ENCODE results near the gene NEURL2. TPM values are rescaled to one million over a fixed set of nuclear protein-coding genes. Genes with fewer than 3 reads are reported as not detected.
A peak's percentile ranks its signal among the peaks of the same experiment; 100 is the strongest.

The NEURL2 gene
- polyA plus RNA-seq, 3 donors, result 0.14 to 1.1 TPM; not detected in 1

GRCh38 chr20:45880988-45881788 lies 9.8 kb downstream of the NEURL2 start, which contains the start of gene ZSWIM1:
ZSWIM1 (plus strand) TSS chr20:45881227; CDS start chr20:45882593, 1,366 bp downstream.
- peaks cover 42 to 47% of the 10 kb centered on the region in 2 donors for H3K36me3 Mint-ChIP-seq
- peaks cover 28 to 39% of the 10 kb centered on the region in 2 donors for H3K4me1 ChIP-seq (ENCODE audit: control insufficient read depth in 1 of 2, insufficient read depth in 2 of 2, low read length in 2 of 2)
- H4K20me1 ChIP-seq (ENCODE audit: insufficient read depth, low read length), result peaks cover 4% of the 10 kb centered on the region
- peak within 1 kb of the TSS; percentile 76 to 95 for H3K27ac ChIP-seq (ENCODE audit: low read depth in 1 of 2, low read length in 2 of 2)
- H3K27ac Mint-ChIP-seq, result peak within 1 kb of the TSS; percentile 96 to 98 (median 98)
- H3K9me3 ChIP-seq (replicated peaks in 1 of 2; ENCODE audit: control insufficient read depth in 1 of 2, insufficient read depth in 1 of 2, low read length in 2 of 2), result no peaks in the 10 kb centered on the region
- peaks cover 40% of the 10 kb centered on the region for H3K79me2 ChIP-seq (ENCODE audit: insufficient read depth, low read length)
- no peaks in the 10 kb centered on the region for H3K27me3 ChIP-seq (ENCODE audit: control insufficient read depth in 2 of 2, insufficient read depth in 2 of 2, low read length in 2 of 2)
- H3K4me3 ChIP-seq (replicated peaks in 1 of 3; ENCODE audit: low read depth in 2 of 3, low read length in 3 of 3), result peak within 1 kb of the TSS; percentile 71 to 81 (median 78)
- H2AFZ ChIP-seq (ENCODE audit: insufficient read depth, low read depth, low read length, poor library complexity, severe bottlenecking), result peak within 1 kb of the TSS; percentile 81
- no peaks in the 10 kb centered on the region for H3K9me3 Mint-ChIP-seq
- H3K4me3 Mint-ChIP-seq, result peak within 1 kb of the TSS; percentile 85 to 95
- TF ChIP-seq CTCF (IDR thresholded peaks at IDR 0.05), result no peak
- no peaks in the 10 kb centered on the region for H3K27me3 Mint-ChIP-seq (ENCODE audit: low read depth in 3 of 3)
- H3K9ac ChIP-seq (ENCODE audit: insufficient read depth, low read length, poor library complexity, severe bottlenecking), result peak within 1 kb of the TSS; percentile 86
- peak; percentile 98 to 99 (median 98) for DNase-seq
- peak within 1 kb of the TSS; percentile 81 for H3K4me2 ChIP-seq (replicated peaks; ENCODE audit: extremely low read depth, low read length, poor library complexity, severe bottlenecking)
- H3K36me3 ChIP-seq (replicated peaks in 1 of 2; ENCODE audit: control insufficient read depth in 1 of 2, insufficient read depth in 2 of 2, low read length in 2 of 2), result peaks cover 38 to 45% of the 10 kb centered on the region in 2 donors
- intact Hi-C loops (cut with micrococcal nuclease), result loop anchor here in 1 of 2 donors (1.0 kb wide), 1 partner anchor 53 kb away; the partner anchor contains the start of gene PCIF1
- peaks cover 33% of the 10 kb centered on the region for H3K4me1 Mint-ChIP-seq
- under 1% methylated on average over 15 of the region's 23 CpGs for WGBS (ENCODE audit: insufficient coverage)

- Histone ChIP-seq H4K20me1 (ENCODE audit: insufficient read depth, low read length) (no peaks in the 10 kb centered on the region), H3K4me2 (replicated peaks; ENCODE audit: extremely low read depth, low read length, poor library complexity, severe bottlenecking) (no peak overlapping the region), H3K9me3 (replicated peaks in 1 of 2; ENCODE audit: control insufficient read depth in 1 of 2, insufficient read depth in 1 of 2, low read length in 2 of 2) (no peaks in the 10 kb centered on the region), H3K27ac (ENCODE audit: low read depth in 1 of 2, low read length in 2 of 2) (no peak overlapping the region), H3K4me1 (ENCODE audit: control insufficient read depth in 1 of 2, insufficient read depth in 2 of 2, low read length in 2 of 2) (peaks cover 9 to 18% of the 10 kb centered on the region in 2 donors), H3K27me3 (ENCODE audit: control insufficient read depth in 2 of 2, insufficient read depth in 2 of 2, low read length in 2 of 2) (no peaks in the 10 kb centered on the region), H2AFZ (ENCODE audit: insufficient read depth, low read depth, low read length, poor library complexity, severe bottlenecking) (no peak overlapping the region), H3K9ac (ENCODE audit: insufficient read depth, low read length, poor library complexity, severe bottlenecking) (no peak overlapping the region), H3K4me3 (replicated peaks in 1 of 3; ENCODE audit: low read depth in 2 of 3, low read length in 3 of 3) (no peak overlapping the region), H3K79me2 (ENCODE audit: insufficient read depth, low read length) (peaks cover 22% of the 10 kb centered on the region), H3K36me3 (replicated peaks in 1 of 2; ENCODE audit: control insufficient read depth in 1 of 2, insufficient read depth in 2 of 2, low read length in 2 of 2) (peaks cover 30 to 36% of the 10 kb centered on the region in 2 donors)
- Mint-ChIP-seq H3K4me3 (no peak overlapping the region), H3K27ac (no peak overlapping the region), H3K9me3 (no peaks in the 10 kb centered on the region), H3K36me3 (peaks cover 36 to 37% of the 10 kb centered on the region in 2 donors), H3K4me1 (peaks cover 17% of the 10 kb centered on the region), H3K27me3 (ENCODE audit: low read depth in 3 of 3) (no peaks in the 10 kb centered on the region)
- TF ChIP-seq CTCF (IDR thresholded peaks at IDR 0.05), result no peak
- intact Hi-C loops (cut with micrococcal nuclease), result no loop called here
- DNase-seq, result no peak
- over 99% methylated on average over 12 of the region's 13 CpGs for WGBS (ENCODE audit: insufficient coverage)
Observed at GRCh38 chr20:45878076-45878761, 12.8 kb downstream of the NEURL2 start.
